C4-2B (cell line): ENCODE measurements around the gene KISS1R.
A peak's percentile ranks its signal among the peaks of the same experiment; 100 is the strongest.

Experiments used
- H3K27ac ChIP-seq: fragments of 450-650 bp; 2 replicates; pipeline ENCODE4 v1.5.1; 2017
- ZFX ChIP-seq: fragments of 450-650 bp; IDR thresholded peaks from 2 replicates; pipeline ENCODE4 v1.6.1; 2017
- TF ChIP-seq, protein P1 (sequence below): fragments of 450-650 bp; conservative IDR thresholded peaks from 2 replicates; pipeline ENCODE4 v1.5.1; 2017; ENCODE audit warnings: mild to moderate bottlenecking

Gene KISS1R

DNA sequence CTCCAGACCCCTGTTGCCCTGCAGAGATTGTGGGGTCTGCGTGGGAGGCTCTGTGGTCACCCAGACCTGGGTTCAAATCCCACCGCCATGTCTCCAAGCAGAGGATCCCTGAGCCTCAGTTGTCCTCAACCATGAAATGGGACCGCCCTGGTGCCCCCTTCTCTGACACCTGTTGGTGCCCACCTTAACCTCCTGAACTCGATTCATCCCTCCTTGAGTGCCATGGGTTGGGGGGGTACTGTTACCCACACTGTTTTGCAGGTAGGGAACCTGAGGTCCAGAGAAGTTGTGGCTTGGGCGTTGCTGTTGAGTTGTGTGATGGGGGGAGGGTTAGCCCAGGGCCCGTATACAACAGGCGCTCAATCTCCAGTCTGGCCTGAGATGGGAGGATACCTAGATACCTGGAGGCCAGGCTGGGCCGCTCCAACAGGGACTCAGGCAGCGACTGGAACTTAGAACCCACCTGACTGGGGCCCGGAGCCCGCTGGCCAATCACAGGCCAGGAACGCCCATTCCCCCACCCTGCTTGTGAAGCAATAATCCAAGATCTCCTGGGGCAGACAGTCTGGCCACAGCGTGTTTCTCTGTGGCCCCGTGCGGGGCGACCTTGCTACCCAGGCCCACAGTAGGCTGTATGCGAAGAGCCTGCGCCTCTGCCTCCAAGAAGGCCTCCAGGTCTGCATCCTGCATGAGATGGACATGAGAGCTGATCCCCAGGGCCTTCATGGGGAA lies 11.5 kb downstream of the KISS1R start:
- H3K27ac ChIP-seq, result no peak overlapping the region
- TF ChIP-seq ZFX, result no peak
- TF ChIP-seq, protein P1, sequence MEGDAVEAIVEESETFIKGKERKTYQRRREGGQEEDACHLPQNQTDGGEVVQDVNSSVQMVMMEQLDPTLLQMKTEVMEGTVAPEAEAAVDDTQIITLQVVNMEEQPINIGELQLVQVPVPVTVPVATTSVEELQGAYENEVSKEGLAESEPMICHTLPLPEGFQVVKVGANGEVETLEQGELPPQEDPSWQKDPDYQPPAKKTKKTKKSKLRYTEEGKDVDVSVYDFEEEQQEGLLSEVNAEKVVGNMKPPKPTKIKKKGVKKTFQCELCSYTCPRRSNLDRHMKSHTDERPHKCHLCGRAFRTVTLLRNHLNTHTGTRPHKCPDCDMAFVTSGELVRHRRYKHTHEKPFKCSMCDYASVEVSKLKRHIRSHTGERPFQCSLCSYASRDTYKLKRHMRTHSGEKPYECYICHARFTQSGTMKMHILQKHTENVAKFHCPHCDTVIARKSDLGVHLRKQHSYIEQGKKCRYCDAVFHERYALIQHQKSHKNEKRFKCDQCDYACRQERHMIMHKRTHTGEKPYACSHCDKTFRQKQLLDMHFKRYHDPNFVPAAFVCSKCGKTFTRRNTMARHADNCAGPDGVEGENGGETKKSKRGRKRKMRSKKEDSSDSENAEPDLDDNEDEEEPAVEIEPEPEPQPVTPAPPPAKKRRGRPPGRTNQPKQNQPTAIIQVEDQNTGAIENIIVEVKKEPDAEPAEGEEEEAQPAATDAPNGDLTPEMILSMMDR, result no peak

DNA sequence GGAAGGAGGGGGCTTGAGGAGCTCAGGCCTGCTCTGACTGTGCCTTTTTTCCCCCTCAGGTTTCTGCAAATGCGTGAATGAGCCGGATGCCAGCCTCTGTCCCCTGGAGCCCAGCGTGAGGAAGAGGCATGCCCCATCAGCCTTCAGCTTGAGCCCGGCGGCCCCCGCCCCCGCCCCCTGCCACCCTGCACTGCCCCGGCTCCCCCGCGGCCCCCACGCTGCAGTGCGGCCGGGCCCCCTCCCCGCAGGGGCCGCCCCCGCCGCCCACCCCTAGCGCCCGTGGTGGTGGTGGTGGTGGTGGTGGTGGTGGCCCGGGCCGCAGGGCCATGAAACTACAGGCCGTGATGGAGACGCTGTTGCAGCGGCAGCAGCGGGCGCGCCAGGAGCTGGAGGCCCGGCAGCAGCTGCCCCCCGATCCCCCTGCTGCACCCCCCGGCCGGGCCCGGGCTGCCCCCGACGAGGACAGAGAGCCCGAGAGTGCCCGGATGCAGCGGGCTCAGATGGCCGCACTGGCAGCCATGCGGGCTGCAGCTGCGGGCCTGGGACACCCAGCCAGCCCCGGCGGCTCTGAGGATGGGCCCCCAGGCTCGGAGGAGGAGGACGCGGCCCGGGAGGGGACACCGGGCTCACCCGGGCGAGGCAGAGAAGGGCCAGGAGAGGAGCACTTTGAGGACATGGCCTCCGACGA lies 12.2 kb downstream of the KISS1R start:
- H3K27ac ChIP-seq, result no peak overlapping the region
- TF ChIP-seq, protein P1, result no peak
- TF ChIP-seq ZFX, result no peak

DNA sequence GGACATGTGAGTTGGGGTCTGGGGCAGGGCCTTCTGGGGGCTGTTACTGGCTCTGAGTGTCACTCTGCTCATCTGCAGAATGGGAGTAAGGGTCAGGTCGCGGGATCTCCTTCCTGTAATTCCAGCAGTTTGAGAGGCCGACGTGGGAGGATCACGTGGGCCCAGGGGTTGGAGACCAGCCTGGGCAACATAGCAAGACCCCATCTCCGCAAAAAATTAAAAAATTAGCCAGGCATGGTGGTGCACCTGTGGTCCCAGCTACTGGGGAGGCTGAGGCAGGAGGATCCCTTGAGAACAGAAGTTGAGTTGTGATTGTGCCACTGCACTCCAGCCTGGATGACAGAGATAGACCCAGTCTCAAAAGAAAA lies 12.7 kb downstream of the KISS1R start:
- H3K27ac ChIP-seq, result no peak overlapping the region
- no peak for TF ChIP-seq ZFX
- TF ChIP-seq, protein P1, result no peak

DNA sequence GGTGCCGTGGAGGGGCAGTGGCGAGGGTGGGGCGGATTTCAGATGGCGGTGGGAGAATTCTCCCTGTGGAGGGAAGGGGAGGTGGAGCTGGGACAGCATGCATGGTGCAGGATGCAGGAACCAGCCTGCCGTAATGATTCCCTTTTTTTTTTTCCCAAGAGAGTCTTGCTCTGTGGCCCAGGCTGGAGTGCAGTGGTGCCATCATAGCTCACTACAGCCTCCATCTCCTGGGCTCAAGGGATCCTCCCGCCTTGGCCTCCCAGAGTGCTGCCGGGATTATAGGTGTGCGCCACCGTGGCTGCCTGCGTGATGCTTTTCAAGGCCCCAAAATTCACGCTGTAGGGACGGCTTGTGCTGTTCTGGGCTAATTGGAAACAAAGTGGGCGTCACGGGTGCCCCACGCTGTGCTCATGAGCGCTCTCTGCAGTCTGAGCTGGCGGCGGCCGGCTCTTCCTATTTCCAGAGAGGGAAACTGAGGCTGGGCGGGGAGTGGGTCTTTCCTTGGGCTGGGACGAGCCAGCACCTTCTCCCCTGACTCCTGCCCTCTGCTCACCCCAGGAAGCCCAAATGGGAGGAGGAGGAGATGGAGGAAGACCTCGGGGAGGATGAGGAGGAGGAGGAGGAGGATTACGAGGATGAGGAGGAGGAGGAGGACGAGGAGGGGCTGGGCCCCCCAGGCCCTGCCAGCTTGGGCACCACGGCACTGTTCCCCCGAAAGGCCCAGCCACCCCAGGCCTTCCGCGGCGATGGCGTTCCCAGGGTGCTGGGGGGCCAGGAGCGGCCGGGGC lies 14.9 kb downstream of the KISS1R start:
- TF ChIP-seq ZFX, result no peak

DNA sequence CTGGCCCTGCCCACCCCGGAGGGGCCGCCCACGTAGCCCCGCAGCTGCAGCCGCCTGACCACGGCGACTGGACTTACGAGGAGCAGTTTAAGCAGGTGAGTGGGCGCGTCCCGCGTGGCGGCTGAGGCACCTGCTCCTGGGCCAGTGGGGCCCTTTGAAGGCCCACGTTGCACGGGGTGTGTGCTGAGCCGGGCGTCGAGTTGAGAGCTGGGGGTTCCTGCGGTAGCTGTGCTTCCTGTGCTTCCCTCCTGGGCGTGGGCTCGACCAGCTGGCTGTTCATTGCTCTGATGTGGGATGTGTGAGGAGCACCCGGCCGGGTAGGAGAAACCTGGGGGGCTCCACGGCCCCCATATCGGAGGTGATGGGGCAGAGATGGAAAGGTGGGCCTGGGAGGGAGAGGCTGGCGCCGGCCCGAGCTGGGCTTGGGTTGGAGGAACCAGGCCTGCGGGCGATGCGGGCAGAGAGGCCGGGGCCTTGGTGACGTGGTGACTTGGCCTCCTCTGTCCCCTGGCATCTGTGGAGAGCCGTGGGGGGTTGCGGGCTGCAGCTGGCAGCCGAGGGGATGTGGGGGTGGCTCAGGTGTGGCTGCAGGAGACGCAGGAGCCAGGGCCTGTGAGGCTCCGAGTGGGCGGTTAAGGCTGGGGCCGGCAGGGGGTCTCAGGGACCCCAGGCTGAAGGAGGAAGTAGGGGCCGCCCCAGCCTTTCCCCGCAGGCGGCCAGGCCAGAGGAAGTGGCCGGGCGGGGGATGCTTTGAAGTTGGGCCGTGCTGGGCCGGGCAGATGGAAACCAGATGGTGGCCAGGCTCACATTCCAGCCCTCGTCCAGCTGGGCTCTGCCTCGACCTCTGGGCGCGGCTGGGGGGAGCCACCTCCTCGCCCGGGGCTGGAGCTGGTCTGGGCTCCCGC lies 15.8 kb downstream of the KISS1R start:
- TF ChIP-seq, protein P1, result no peak
- no peak for TF ChIP-seq ZFX
- H3K27ac ChIP-seq, result no peak overlapping the region

More for the DNA sequence above, 14.9 kb downstream of the KISS1R start:
- no peak overlapping the region for H3K27ac ChIP-seq

DNA sequence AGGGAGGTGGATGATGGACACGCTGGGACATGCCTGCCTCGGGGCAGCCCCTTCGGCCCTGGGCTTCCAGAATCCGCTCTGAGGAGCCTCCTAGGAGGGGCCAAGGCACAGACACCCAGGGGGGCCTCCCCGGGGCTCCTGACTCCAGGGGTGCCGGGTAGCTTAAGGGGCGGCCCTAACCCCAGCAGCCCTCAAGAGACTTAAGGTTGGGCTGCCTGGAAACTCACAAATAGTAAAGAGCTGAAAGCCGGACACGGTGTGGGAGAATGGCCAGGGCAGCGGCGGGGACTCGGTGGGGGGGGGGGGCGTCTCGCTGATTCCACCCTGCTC lies 16.4 kb downstream of the KISS1R start:
- no peak overlapping the region for H3K27ac ChIP-seq
- TF ChIP-seq ZFX, result no peak
- TF ChIP-seq, protein P1, result no peak

DNA sequence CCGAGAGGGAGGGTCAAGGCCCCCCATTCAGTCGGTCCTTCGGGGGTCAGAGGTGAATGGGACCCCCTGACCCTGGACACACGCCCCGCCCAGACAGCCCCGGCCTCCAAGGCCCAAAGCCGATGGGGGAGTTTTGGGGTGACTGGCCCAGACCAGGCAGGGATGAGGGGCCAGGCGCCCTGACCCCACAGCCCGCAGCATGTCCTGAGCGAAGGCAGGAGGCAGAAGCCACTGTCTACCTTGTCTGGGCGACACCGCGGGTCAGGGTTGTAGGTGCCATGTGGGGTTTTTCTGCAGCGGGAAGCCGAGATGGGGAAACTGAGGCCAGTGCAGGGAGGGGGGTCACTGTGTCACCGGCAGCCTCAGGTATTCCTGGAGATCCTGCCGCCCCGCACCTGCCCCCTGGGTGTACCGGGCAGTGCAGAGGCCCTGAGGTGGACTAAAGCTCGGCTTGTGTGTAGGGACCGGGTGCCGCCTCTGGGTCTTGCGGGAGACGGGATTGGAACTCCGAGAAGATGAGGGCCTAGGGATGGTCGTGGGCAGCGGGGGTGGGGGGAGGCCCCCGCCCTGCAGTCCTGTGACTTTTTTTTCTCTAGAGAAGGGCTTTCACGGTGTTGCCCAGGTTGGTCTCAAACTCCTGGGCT lies 17.2 kb downstream of the KISS1R start:
- peak overlapping the region; percentile 42 for H3K27ac ChIP-seq
- TF ChIP-seq, protein P1, result no peak
- TF ChIP-seq ZFX, result no peak; the same call in 1 of the 2 replicates
